GM19395 (cell line): Measurements from ENCODE around the gene GATA2.

Experiments
- ATAC-seq: cut with Tn5 transposase; IDR thresholded peaks from one replicate; pipeline ENCODE4 v1.9.1; 2021; ENCODE audit warnings: mild to moderate bottlenecking, moderate library complexity; ENCODE audit not compliant: unreplicated experiment

Gene GATA2

DNA sequence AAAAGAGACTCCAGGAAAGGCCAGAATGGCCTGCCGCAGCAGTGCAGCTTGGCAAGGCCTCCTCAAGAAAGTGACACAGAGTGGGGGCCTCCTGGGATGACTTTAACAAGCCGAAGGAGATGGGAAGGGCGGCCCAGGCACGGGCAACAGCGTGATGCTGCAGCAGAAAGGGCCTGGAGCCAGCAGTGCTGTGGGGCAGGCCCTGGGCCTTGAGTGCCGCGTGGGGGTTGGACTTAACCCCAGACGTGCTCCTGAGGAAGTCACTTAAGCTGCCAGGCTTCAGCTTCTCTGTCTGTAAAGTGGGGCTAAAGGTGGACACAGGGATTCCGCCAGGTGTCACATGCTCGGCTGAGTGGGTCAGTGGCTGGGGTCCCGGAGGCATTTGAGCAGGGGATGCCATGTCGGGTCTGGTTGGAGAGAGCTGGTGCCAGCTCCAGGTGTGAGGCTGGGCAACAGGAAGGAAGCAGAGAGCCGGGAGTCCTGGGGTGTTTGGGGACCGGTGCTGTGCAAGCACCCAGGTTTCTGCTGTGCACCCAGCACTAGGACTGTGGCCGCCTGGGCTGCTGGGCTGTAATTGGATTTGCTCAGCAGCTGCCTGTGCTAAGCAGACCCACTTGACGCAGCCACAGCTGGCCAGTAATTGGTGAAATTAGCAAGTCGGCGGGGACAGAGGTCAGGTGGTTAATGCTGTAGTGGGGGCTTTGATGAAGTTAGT, 34.1 kb downstream of the GATA2 start:
- ATAC-seq, result no peak

- ATAC-seq, result no peak
Observed at GRCh38 chr3:128457937-128458336, 35.1 kb downstream of the GATA2 start.

GRCh38 chr3:128456776-128457715, 36.0 kb downstream of the GATA2 start:
- no peak for ATAC-seq

DNA sequence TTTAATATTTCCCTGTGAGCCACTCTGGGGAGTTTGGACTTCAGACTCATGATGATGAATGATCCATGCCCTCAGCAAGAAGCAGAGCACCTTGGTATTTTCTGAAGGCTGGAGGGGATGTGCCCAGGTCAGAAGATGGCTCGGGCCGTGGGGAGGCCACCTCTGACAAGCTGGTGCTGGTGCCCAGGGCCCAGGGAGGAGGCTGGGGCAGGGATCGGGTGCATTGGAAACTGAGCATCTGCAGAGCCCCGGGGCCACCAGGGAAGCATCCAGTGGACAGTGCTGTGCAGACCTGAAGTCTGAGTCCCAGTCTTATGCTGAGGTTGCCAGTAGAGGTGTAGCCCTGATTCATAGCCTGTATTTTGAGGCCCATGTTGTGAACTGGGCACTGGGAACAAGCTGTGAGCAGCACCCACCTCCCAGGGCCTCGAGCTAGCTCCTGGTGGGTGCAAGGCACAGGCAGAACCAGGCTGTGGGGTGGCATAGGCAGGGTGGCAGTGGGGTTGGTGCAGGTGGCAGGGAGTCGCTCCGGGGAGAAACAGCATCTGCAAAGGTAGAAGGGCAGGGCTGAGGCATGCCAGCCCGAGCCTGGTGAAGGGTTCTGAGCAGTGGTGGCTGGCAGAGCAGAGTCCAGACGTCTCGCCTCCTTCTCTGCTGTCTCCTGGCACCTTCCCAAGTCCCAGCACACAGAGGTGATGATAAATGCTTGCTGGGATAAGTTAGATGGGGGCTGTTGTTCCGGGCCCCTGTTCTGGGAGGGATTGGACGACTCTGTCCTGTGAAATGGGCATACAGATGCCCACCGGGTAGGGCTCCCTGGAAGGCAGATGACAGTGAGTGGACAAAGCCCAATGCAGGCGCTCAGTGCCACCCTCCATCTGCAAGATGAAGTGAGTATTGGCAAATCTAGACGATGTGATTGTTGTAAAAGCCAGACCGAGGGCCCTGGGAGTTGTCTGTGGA, 36.9 kb downstream of the GATA2 start:
- ATAC-seq, result no peak

GRCh38 chr3:128455116-128455515, 37.9 kb downstream of the GATA2 start:
- no peak for ATAC-seq

- ATAC-seq, result no peak
Observed at GRCh38 chr3:128454310-128454618, 38.7 kb downstream of the GATA2 start.

GRCh38 chr3:128453501-128454309, 39.3 kb downstream of the GATA2 start:
- ATAC-seq, result no peak

- ATAC-seq, result no peak
Observed at GRCh38 chr3:128452678-128453275, 40.2 kb downstream of the GATA2 start.

GRCh38 chr3:128452120-128452519, 40.9 kb downstream of the GATA2 start:
- ATAC-seq, result no peak

DNA sequence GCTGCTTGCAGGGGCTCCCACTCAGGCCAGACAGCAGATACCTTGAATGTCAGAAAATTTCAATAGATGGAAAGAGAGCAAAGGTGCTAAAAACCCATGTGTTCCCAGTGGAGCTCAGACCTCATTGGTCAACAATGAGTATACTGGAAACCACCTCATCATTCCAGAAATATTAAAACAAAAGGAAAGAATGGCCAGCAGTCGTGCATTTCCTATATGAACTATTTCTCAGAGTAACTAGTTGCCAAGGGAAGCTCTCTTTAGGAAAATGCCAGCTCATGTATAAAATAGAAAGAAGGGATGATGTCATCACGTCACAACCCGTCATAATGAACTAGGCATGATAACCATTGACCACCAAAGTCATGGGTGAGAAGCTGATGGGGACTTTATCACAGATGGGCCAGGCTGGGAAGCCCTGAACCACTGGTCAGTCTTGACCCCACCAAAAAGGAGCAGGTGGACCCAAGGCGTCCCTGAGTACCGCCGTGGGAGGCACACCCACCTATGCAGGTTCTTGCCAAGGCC, 43.8 kb downstream of the GATA2 start:
- ATAC-seq, result no peak

DNA sequence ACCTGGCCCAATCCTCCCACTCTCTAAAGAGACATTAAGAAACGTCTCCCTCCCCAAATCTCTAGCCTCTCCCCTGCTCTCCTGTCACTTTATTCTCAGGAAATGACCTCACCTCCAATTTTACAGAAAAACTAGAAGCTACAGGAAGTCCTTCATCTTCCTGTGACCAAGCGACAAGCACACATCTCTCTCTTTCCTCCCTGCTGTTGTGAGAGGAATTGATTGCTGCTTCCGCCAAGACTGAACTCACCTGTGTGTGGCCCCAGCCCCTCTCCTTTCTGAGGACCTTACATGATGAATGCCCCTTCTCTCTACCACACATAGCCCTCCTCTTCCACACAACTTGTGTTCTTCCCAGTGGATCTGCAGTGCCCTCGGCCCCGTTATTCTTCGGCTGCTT, 44.5 kb downstream of the GATA2 start:
- ATAC-seq, result no peak

DNA sequence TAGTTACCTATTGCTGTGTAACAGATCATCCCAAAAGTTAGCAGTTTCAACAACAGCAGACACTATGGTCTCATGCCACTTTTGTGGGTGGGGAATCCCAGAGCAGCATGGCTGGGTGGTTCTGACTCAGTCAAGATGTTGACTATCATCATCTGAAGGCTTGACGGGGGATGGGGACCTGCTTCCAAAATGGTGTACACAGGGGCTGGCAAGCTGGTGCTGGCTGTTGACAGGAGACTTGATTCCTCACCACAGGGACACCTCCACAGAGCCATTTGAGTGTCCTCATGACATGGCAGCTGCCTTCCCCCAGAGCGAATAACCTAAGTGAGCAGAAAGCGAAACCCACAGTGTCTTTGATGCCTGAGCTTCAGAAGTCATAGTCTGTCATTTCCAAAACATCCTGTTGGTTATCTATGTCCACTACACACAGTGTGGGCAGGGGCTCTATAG, 45.4 kb downstream of the GATA2 start:
- no peak for ATAC-seq

GRCh38 chr3:128446821-128447220, 46.2 kb downstream of the GATA2 start:
- no peak for ATAC-seq

GRCh38 chr3:128445357-128445756, 47.6 kb downstream of the GATA2 start:
- ATAC-seq, result no peak

GRCh38 chr3:128443771-128444170, 49.2 kb downstream of the GATA2 start:
- no peak for ATAC-seq

DNA sequence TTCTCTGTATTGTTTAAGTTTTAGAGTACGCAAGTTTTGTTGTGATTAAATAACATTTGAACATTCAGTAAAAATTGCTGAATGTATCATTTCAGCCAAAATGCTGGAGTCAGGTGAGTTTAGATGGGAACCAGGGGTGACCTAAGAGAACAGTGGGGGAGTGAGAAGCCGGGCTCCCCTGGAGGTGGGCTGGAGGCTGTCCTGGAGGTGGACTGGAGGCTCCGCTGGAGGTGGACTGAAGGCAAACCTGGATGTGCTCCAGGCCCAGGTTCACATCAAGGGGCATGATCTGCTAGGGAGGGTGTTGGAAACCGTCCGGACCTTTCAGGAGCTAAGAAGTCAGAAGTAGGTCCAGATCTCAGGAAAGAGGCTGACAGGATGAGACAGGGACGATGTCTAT, 50.1 kb downstream of the GATA2 start:
- ATAC-seq, result no peak

DNA sequence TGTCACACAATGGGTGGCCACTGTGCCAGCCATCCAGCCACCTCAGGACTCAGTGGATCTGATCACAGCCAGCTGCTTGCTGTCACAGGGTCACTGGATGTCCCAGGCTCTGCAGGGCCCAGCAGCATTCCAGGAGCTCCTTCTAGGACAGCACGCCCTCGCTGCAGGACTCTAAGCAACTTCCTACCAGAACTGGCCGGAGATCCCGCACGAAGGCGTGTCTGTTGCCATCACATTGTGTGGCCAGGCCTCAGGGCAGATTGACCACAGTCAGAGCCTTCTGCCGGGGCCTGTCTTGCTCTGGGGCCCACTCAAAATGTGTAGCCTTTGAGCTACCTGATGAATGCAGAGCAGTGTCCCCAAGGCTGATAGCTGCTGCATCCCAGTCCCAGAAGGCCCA, 50.9 kb downstream of the GATA2 start:
- ATAC-seq, result no peak

GRCh38 chr3:128439226-128439625, 53.8 kb downstream of the GATA2 start:
- ATAC-seq, result no peak

DNA sequence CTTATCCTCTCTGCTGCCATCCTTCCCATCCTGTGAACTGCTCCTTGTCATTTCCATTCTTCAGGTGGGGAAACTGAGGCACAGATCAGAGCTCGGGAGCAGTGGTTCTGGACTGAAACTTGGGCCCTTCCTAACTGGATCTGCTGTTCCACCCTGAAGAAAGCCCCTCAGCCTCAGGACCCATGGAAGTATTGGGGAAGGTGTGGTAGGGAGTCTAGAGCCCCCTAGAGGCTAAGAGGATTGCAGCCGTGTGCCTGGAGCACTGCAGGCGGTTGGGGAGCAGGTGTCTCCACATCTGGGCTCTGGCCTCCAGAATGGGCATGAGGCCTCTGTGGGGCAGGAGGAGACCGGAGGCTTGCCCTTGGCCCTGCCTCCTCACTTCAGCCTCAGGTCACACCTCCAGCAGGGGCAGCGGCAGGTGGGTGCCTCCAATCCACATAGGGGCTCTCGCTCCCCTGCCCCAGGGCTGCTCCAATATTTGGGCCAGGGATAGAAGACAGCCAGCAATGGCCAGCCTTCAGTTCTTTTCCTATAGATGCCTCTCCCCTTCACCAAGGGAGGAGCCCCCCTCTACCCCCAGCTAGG, 54.4 kb downstream of the GATA2 start:
- ATAC-seq, result no peak
